Mammary epithelial cell (primary cell): ENCODE measurements around the gene SUFU.

Source experiments
- EZH2 ChIP-seq: IDR thresholded peaks from 2 replicates; pipeline ENCODE4 v1.6.1; 2012; ENCODE audit warnings: low read length, inconsistent platforms, borderline replicate concordance
- TF ChIP-seq, protein P1 (sequence below), 2 donors: IDR thresholded peaks in 1 of 2; conservative IDR thresholded peaks in 1 of 2; 2 replicates each; pipeline ENCODE4 v1.5.1; 2011 to 2012; ENCODE audit warnings: inconsistent platforms in 2 of 2, low read length in 2 of 2, mild to moderate bottlenecking in 2 of 2, control low read depth in 1 of 2, low read depth in 1 of 2; ENCODE audit not compliant: insufficient read depth in 1 of 2; ENCODE audit errors: extremely low read depth in 1 of 2

DNA sequence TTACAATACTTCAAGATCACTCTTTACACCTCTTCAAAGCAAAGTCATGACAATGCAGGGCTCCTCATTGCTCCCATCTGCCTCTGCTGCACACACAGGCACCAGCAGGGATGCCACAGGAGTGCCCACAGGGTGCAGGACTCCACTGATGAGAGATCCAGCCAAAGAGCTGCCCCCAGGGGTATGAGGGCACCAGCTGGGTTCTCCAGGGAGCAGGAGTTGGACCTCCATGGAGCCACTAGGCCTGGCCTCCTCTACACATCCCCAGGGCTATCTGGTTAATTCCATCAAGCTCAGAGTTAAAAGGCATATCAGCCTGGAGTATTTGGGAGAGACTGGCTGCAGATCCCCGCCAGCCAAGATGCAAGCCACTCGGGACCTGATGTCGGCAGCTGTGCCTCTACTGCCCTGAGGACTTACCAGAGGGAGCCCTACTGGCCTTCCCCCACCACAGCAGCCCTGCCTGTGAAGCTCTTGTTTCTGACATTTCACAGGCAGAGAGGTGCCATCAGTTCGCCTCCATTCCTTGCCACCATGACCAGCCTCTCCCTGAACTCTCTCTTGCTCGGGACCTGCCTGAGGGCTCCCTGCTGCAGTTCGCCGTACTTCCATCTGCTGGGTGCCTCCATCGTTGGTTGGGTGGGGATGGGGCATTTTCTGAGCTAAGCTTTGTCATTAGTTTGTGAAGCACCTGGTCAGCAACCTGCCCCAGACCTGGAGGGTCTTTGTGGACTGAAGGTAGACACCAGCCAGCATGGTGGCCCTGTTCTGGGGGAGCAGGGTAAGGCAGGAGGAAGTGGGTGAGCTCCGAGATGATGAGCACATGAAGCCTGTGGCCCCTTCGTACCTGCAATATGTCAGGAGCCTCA, 128.0 kb downstream of the SUFU start:
- TF ChIP-seq, protein P1, sequence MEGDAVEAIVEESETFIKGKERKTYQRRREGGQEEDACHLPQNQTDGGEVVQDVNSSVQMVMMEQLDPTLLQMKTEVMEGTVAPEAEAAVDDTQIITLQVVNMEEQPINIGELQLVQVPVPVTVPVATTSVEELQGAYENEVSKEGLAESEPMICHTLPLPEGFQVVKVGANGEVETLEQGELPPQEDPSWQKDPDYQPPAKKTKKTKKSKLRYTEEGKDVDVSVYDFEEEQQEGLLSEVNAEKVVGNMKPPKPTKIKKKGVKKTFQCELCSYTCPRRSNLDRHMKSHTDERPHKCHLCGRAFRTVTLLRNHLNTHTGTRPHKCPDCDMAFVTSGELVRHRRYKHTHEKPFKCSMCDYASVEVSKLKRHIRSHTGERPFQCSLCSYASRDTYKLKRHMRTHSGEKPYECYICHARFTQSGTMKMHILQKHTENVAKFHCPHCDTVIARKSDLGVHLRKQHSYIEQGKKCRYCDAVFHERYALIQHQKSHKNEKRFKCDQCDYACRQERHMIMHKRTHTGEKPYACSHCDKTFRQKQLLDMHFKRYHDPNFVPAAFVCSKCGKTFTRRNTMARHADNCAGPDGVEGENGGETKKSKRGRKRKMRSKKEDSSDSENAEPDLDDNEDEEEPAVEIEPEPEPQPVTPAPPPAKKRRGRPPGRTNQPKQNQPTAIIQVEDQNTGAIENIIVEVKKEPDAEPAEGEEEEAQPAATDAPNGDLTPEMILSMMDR (conservative IDR thresholded peaks at IDR 0.05 in 1 of 2, IDR thresholded peaks at IDR 0.05 in 1 of 2; ENCODE audit: extremely low read depth in 1 of 2, insufficient read depth in 1 of 2, low read depth in 1 of 2, low read length in 2 of 2), result no peak
- no peak for TF ChIP-seq EZH2
